H1 (cell line): ENCODE results near the gene DOK6. TPM values are rescaled to one million over a fixed set of nuclear protein-coding genes. Genes with fewer than 3 reads are reported as not detected.

ENCODE experiments used
- BACH1 ChIP-seq: IDR thresholded peaks from 2 replicates; pipeline ENCODE4 v1.6.1; 2012; ENCODE audit warnings: low read length, improper control_type of control experiment
- KDM5A ChIP-seq: fragments of 200-600 bp; IDR thresholded peaks from 2 replicates; pipeline ENCODE4 v1.7.1; 2012; ENCODE audit warnings: mild to moderate bottlenecking, low read length, inconsistent platforms, mixed read lengths
- PHF8 ChIP-seq: fragments of 200-600 bp; sonication (generic); conservative IDR thresholded peaks from 2 replicates; pipeline ENCODE4 v1.7.1; 2012; ENCODE audit warnings: low read depth, mild to moderate bottlenecking, inconsistent platforms, low read length, moderate library complexity
- SAP30 ChIP-seq: fragments of 300-600 bp; sonication (generic); IDR thresholded peaks from 2 replicates; pipeline ENCODE4 v1.7.1; 2012; ENCODE audit warnings: low read length, moderate library complexity, mild to moderate bottlenecking, inconsistent platforms; ENCODE audit not compliant: insufficient read depth, insufficient replicate concordance
- TEAD4 ChIP-seq: IDR thresholded peaks from 2 replicates; pipeline ENCODE4 v1.6.1; 2012; ENCODE audit warnings: low read depth, low read length, inconsistent platforms, mixed read lengths
- polyA plus RNA-seq, 7 experiments: library from polyadenylated mRNA; depleted of rRNA in 3 of 7; stranded (reverse) in 5 of 7; unstranded in 2 of 7; fragments of >200 nt in 5 of 7; fragments of 200-250 nt in 2 of 7; gene quantifications; 1 replicate in 5 of 7; 2 replicates in 1 of 7; 4 replicates in 1 of 7; pipeline versions ENCODE4 v1.2.1 to v1.2.3, GENCODE V29; 2011 to 2013; ENCODE audit warnings: missing spikeins in 2 of 7, mixed read lengths in 2 of 7
- total RNA-seq: library from RNA; stranded (reverse); fragmentation: NEBNext Ultra II Directional; extraction: Animal tissue kit (Norgen Biotek cat#: 25700); gene quantifications from 2 replicates; pipeline ENCODE4 v1.2.1, GENCODE V29; 2021
- TF ChIP-seq, protein P1 (sequence below), 3 experiments: IDR thresholded peaks; 1 replicate in 2 of 3; 2 replicates in 1 of 3; pipeline versions ENCODE4 v1.5.1 to v1.6.1; 2011; ENCODE audit warnings: low read length in 3 of 3, mild to moderate bottlenecking in 3 of 3, inconsistent platforms in 2 of 3, low read depth in 1 of 3, moderate library complexity in 1 of 3; ENCODE audit not compliant: insufficient read depth in 1 of 3; ENCODE audit errors: control extremely low read depth in 1 of 3

The DOK6 gene
- total and polyA plus RNA-seq, 2 of the 8 experiments (the other 6 are each of a cell fraction or from before 2014, with no cell fraction given), result 0.33 to 0.50 TPM

DNA sequence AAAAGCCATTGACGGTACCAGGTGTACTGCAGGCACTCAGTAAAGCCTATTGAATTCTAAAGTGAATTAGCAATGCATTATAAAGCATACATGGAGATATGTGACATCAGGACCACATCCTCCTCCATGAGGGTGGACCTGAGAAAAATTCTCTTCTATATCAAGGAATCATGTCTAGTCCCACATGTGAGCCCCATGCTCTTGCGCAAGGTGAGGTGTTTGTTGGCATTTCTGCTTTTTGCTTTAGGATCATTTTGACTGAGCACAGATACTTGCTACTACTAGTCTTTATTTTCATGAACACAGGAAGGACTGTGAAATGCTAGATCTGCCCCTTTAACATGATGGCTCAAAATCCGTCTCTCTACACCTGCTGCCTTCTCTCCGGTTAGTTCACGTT, 363.1 kb downstream of the DOK6 start (continued):
- no peak for TF ChIP-seq KDM5A
- TF ChIP-seq SAP30, result no peak
- TF ChIP-seq, protein P1, sequence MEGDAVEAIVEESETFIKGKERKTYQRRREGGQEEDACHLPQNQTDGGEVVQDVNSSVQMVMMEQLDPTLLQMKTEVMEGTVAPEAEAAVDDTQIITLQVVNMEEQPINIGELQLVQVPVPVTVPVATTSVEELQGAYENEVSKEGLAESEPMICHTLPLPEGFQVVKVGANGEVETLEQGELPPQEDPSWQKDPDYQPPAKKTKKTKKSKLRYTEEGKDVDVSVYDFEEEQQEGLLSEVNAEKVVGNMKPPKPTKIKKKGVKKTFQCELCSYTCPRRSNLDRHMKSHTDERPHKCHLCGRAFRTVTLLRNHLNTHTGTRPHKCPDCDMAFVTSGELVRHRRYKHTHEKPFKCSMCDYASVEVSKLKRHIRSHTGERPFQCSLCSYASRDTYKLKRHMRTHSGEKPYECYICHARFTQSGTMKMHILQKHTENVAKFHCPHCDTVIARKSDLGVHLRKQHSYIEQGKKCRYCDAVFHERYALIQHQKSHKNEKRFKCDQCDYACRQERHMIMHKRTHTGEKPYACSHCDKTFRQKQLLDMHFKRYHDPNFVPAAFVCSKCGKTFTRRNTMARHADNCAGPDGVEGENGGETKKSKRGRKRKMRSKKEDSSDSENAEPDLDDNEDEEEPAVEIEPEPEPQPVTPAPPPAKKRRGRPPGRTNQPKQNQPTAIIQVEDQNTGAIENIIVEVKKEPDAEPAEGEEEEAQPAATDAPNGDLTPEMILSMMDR (IDR thresholded peaks at IDR 0.05; ENCODE audit: control extremely low read depth in 1 of 3, insufficient read depth in 1 of 3, low read depth in 1 of 3, low read length in 3 of 3), result no peak
- no peak for TF ChIP-seq BACH1
- no peak for TF ChIP-seq PHF8
- TF ChIP-seq TEAD4, result no peak
